IPS-18c (cell line): ENCODE measurements around the gene CCDC102A.
A peak's percentile ranks its signal among the peaks of the same experiment; 100 is the strongest.

Source experiments
- H3K4me3 ChIP-seq: 2 replicates; pipeline ENCODE4 v1.7.0; 2013; ENCODE audit warnings: low read depth, mild to moderate bottlenecking, low read length, moderate library complexity; ENCODE audit not compliant: insufficient read depth
- H3K9me3 ChIP-seq: one replicate; pipeline ENCODE4 v1.6.1; 2013; ENCODE audit warnings: mild to moderate bottlenecking, low read length, moderate library complexity; ENCODE audit not compliant: control insufficient read depth, insufficient read depth

Gene CCDC102A

GRCh38 chr16:57530522-57531252, 5.7 kb downstream of the CCDC102A start:
- H3K4me3 ChIP-seq = no peak overlapping the region
- no peaks in the 10 kb centered on the region for H3K9me3 ChIP-seq

DNA sequence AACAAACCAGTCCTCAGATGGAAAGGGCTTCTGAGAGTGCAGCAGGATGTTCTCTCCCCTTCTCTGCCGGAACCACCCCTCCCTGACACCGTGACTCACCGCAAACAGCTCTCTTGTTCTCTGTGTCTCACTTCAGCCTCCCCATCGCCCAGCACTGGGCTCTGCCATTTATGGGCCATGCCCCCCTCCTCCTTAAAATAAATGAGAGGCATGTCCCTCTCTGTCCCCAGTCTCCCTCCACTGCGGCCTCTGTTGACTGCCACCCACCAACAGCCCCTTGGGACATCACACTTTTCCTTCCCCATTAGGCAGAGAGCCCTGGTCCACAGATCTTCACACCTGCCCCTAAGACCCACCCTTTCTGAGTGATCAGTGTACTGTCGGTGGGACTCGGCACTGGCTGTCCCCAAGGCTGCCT, 6.3 kb downstream of the CCDC102A start:
- Histone ChIP-seq H3K9me3 (no peaks in the 10 kb centered on the region), H3K4me3 (peak overlapping the region; percentile 34; the same call in 1 of the 2 replicates)

DNA sequence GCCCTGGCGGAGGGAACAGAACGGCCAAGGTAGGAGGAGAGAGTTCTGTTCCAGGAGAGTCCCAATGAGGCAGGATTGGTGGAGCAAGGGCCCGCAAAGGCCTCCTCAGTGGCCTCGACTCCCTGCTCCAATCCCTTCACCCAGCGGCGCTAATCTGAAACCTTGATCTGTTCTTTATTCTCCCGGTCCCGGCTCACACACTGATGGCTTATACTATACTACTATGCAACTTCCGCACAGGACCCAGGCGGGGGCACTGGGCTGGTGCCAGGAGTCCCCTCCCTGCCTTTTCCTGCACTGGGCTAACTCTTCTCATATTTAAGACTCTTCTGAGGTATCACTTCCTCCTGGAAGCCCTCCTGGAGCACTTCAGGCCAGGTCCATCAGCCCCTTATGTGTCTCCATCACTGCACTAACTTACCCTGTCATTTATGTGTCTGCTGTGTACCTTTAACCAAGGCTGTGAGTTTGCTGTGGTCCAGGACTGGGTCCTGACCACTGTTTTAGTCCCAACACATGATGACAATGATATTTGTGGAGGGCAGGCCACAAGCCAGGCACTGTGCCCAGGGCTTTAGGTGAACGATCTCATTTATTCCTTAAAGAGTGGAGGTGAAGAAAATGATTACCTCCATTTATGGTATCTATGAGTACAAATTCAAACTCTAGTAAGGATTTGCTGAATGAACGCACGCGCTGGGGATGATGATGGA, 6.8 kb downstream of the CCDC102A start:
- peak overlapping the region; percentile 52 for H3K4me3 ChIP-seq

GRCh38 chr16:57528499-57529390, 7.6 kb downstream of the CCDC102A start:
- no peaks in the 10 kb centered on the region for H3K9me3 ChIP-seq
- H3K4me3 ChIP-seq = peak overlapping the region; percentile 52

More for the DNA sequence above, 6.8 kb downstream of the CCDC102A start:
- H3K9me3 ChIP-seq = no peaks in the 10 kb centered on the region

- H3K9me3 ChIP-seq = no peaks in the 10 kb centered on the region
- peak overlapping the region; percentile 52; the same call in 1 of the 2 replicates for H3K4me3 ChIP-seq
Observed at GRCh38 chr16:57527610-57528360, 8.6 kb downstream of the CCDC102A start.

DNA sequence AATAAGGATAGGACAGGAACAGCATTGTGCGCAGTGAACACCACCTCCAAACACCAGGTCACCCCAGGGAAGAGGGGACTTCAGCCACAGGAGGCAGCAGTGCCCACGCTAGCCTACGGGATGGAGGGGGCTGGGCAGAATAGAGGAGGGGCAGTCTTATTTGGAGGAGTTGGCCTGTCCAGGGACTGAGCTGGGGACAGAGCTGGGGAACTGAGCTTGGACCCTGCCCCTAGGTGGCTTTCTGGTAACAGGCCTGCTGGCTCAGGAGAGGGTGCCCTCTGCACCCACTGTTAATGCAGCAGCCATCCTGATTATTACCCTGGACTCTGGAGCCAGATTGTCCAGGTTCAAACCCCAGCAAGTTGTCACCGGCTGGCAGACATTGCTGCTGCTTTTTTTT, 9.3 kb downstream of the CCDC102A start:
- H3K9me3 ChIP-seq = no peaks in the 10 kb centered on the region
- H3K4me3 ChIP-seq = no peak overlapping the region

- H3K9me3 ChIP-seq = no peaks in the 10 kb centered on the region
- no peak overlapping the region for H3K4me3 ChIP-seq
Observed at GRCh38 chr16:57526498-57526897, 9.9 kb downstream of the CCDC102A start.

DNA sequence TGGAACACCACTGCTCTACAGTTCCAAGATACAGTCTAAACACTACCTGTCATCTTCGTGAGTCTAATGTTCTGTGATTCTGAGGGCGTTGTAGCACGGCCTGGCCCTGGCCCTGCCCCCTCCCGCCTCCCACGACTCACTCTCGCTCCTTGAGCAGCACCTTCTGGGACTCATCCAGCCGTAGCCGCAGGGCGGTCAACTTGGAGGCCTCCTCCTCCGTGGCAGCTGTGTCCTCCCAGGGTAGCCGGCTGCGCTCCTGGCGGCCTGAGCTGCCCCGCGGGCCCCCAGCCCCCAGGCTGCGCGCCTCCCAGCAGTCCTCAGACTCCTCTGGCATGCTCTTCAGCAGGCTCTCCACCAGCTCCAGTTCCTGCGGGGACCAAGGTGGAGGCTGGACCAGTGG, 10.6 kb downstream of the CCDC102A start:
- H3K4me3 ChIP-seq = no peak overlapping the region
- H3K9me3 ChIP-seq = no peaks in the 10 kb centered on the region

- no peaks in the 10 kb centered on the region for H3K9me3 ChIP-seq
- no peak overlapping the region for H3K4me3 ChIP-seq
Observed at GRCh38 chr16:57522960-57523359, 13.4 kb downstream of the CCDC102A start.

DNA sequence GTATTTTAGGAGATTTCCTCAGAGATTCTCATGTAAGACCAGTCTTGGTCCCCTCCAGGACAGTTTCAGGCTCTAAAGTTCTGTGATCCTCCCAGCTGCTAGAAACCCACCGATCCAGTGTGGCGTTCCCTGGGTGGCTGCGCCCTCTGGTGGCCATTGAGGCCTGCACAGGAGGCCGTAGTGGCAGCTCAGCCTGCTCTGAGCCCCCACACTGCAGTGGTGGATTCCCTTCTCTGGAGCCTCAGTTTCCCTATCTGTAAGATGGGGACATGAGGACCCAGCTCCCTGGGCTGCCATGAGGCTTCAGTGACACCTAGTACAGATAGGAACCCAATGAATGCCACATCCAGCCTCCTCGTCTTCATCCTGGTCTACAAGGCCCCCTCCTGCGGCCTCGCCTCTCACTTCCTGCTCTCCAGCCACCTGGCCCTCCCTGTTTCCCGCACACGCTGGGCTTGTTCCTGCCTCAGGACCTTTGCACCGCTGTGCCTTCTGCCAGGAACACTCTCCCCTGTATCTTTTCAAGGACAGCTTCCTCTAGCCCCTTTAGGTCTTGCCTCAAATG, 16.5 kb downstream of the CCDC102A start:
- no peaks in the 10 kb centered on the region for H3K9me3 ChIP-seq
- no peak overlapping the region for H3K4me3 ChIP-seq

DNA sequence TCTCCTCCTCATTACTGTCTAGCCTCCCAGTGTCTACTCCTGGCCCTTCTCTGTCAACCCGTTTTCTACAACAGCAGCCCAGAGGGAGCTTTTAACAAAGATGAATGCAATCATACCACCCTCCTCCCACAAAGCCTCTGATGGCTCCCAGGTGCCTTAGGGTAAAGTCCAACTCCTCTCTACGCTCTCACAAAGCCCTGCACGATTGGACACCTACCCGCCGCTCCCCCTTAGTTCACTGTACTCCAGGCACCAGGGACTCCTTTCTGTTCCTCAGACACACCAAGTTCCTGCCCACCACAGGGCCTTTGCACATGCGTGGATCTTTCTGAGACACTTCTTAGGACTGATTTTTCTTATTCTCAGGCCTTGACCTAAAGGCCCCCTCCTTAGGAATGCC, 17.4 kb downstream of the CCDC102A start:
- Histone ChIP-seq H3K4me3 (no peak overlapping the region), H3K9me3 (no peaks in the 10 kb centered on the region)

DNA sequence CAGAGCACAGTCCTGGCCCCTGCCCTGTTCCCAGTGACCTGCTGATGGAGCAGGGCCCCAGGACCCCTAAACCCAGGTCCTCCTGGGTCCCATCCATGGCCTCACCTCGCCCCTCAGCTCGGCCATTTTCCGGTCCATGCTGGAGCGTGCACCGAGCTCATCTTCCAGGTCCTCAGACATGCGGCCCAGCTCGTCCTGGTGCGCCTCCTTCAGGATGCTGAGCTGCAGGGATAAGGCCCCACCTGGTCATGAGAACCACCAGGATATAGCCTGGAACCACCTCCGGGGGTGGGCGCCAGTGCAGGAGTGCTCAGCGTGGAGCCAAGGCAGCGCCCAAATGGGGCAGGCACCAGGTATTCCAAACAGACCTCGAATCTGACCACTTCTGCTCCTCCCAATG, 17.9 kb downstream of the CCDC102A start:
- Histone ChIP-seq H3K4me3 (no peak overlapping the region), H3K9me3 (no peaks in the 10 kb centered on the region)

DNA sequence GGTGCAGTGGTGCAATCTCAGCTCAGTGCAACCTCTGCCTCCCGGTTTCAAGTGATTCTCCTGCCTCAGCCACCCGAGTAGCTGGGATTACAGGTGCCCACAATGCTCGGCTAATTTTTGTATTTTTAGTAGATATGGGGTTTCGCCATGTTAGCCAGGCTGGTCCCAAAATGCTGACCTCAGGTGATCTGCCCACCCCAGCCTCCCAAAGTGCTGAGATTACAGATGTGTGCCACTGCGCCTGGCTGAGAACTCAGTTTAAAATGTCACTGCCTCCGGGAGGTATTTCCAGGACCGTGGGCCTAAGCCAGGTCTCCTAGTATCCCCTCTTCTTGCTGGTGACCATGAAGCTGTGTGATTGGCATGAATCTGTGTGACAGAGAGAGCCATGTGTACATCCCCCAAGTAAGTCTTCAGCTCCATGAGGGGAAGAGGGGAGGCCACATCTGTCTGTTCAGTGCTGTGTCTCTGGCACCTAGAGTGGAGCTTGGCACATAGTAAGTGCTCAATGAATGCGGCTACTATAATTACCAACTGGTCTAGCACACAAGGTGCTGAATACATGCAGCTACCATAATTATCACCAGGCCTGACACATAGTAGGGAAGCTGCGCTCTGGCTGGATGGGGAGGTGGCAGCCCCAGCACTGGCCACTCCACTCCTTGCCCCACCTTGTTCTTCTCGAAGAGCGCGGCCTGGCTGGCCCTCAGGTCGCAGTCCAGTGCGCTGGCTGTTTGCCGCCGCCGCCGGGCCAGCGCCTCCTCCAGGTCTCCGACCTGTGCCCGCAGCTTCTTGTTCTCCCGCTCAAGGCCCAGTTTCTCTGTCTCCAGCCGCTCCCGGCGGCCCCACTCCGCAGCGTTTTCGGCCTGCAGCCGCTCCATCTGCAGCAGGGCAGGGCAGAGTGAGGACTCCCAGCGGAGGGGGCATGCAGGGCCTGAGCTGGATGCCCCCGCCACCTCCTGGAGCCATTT, 18.7 kb downstream of the CCDC102A start:
- Histone ChIP-seq H3K9me3 (no peaks in the 10 kb centered on the region), H3K4me3 (no peak overlapping the region)

GRCh38 chr16:57516773-57517172, 19.6 kb downstream of the CCDC102A start:
- Histone ChIP-seq H3K4me3 (no peak overlapping the region), H3K9me3 (no peaks in the 10 kb centered on the region)

DNA sequence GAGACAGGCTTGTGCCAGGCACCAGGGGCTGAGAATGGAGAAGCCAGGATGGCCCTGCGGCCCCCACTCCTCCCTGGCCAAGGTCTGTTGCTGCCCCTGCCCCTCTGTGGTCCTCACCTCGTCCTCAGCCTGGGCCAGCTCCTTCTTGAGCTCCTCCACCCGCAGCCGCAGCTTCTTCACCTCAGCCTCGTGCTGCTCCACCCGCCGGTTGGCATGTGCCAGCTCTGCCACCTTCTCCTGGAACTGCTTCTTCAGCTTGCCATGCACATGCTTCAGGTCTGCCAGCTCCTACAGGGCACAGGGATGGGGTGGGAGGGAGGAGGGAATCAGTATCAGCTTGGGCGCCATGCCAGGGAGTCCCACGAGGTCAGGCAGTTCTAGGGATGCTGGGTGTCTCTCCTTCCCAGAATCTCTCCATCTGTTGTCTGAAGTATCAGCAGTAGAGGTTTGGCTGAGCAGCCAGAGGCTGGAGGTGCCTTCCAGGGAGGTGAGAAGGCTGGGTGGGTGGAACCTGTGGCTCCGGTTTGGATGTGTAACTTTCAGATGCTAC, 20.1 kb downstream of the CCDC102A start:
- no peak overlapping the region for H3K4me3 ChIP-seq
- H3K9me3 ChIP-seq = no peaks in the 10 kb centered on the region
